IPS DF 19.7 (cell line): Measurements from ENCODE around the gene CYFIP1.

Experiments
- DNase-seq: peaks from one replicate; pipeline ENCODE4 v3.0.0-alpha.2; 2013; ENCODE audit warnings: low read depth, low spot score

The CYFIP1 gene

DNA sequence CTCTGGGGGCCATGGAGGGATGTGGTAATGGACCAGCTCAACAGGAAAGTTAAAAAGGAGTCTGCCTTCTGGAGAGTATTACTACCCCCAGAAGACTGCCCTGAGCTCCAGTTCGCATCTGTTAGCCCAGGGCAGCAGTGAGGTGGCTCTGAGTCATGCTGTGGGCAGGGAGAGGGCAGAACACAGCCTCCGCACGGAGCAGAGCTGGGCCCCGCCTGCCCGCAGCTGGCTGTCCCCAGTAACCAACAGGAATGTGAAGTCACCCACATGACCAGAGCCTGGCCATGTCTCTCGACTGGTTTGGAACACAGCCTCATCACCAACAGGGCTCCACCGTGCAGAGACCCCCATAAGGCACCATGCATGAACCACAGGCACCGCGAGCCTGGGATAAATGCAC lies 62.1 kb downstream of the CYFIP1 start:
- DNase-seq, result no peak

DNA sequence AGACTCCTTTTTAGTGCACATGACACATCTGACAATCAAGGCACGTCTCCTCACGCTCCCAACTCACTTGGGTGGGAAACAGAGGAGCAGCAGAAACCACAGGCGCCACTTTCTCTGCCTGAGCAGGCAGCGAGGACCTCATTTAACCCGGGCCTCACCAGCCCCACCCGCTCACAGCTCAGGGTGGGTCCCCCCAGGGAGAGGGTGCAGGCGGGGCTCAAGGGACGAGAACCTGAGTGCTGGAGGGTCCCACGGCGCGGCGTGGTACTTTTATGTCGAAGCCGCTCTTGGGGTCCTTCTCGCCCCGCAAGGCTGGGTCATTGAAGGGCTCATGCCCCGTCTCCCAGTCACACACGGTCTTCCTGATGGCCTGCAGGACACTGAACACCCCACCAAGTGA lies 62.6 kb downstream of the CYFIP1 start:
- no peak for DNase-seq

DNA sequence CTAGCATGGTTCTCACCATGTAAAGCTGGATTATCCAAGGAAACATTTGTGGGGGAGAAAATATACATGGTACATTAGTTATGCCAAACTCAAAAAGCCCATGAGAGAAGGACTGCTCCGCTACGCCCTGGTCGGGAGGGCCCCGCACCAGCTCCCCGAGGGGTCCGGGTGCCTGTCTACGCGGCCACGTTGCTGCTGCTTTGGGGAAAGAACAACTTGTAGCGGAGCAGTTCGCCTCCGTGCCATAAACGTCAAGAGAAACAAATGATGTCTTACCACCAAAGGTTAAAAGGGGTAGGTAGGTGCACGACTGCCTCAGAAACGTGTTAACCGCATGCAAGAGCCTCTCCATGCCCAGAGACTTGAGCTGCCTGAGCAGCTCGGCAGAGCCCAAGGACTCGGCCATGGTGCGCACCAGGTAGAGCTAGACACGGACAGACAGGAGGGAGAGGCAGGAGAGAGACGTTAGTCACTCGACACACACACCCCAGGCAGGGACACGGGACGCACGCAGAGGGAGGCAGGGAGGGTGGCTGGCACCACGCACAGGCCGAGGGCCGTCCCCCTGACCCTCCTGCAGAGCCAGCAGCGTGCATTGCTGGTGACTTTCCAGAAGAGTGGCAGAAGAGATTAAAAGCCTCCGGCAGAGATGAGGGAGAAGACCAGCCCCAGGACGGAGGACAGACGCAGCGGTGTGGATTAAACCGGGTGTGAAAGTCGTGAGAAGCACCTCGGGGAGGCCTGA lies 63.4 kb downstream of the CYFIP1 start:
- DNase-seq, result no peak

GRCh38 chr15:22915866-22916515 lies 64.2 kb downstream of the CYFIP1 start:
- no peak for DNase-seq

DNA sequence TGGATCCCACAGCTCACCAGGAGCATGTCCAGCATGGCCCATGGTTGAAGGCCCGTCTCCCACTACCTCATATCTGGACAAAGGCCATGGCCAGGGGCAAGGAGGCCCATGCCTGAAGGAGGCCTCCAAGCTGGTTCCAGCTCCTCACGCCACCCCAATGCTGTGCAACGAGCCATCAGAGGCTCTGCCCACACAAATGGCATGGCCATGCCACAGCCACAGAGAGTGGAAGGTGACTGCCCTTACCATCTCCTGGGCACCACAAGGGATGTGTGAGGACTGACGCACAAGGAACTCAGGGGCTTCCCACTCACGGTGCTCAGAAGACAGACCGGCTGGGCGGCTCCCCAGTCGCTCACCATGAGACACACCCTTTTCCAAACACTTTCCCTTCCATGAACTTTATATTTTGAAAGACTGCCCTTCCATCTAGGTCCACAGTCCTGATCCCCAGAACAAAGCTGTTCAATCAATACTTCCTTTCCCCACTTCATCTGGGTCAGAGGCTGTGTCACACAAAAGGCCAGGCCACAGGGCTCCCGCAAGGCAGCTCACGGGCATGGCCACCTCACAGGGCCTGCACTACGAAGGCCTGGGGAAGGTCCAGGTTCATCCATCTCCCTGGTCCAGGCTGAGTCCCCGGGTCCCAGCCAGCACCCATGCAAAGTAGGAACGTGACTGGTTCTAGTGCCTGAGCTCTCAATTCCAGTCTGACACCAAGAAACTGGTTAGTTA lies 66.4 kb downstream of the CYFIP1 start:
- no peak for DNase-seq

DNA sequence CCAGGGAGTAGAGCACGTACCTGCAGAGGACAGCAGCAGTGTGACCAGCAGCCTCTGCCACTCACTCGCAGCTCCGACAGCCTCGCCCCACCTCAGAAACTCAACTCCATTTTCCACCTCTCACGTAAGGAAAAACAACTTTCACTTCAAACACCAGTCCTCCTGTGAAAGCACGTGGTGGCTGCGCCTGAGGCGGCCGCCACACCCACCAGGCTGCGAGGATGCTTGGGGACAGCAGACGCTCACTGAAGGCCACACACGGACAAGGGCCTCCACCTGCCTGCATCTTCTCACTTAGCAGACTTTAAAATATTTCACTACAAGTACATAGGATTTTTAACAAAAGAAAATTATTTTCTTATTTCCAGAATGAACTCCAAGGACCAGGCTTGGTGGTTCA lies 67.9 kb downstream of the CYFIP1 start:
- no peak for DNase-seq

DNA sequence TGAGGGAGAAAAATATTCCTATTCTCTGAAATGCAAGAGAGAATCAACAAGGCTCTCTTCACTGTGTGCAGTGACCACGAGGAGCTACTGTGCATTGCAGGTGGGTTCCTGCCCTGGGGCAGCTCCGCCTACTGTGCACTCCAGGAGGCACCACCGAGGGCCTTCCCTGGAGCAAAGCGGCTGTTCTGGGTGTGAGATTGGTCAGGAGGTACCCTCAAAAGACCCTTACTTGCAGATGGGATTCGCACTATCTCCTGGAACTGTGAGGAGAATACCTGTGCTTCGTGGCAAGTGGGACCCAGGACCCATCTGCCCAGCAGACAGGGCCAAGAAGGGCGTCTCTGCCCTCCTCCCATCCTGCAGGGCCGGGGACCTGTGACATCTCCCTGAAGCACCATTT lies 68.9 kb downstream of the CYFIP1 start:
- no peak for DNase-seq

- DNase-seq, result no peak
These were observed 71.3 kb downstream of the CYFIP1 start for GRCh38 chr15:22908830-22909229.

- DNase-seq, result no peak
These were observed 72.8 kb downstream of the CYFIP1 start for GRCh38 chr15:22907161-22907950.

GRCh38 chr15:22904736-22905135 lies 75.4 kb downstream of the CYFIP1 start:
- DNase-seq, result no peak

DNA sequence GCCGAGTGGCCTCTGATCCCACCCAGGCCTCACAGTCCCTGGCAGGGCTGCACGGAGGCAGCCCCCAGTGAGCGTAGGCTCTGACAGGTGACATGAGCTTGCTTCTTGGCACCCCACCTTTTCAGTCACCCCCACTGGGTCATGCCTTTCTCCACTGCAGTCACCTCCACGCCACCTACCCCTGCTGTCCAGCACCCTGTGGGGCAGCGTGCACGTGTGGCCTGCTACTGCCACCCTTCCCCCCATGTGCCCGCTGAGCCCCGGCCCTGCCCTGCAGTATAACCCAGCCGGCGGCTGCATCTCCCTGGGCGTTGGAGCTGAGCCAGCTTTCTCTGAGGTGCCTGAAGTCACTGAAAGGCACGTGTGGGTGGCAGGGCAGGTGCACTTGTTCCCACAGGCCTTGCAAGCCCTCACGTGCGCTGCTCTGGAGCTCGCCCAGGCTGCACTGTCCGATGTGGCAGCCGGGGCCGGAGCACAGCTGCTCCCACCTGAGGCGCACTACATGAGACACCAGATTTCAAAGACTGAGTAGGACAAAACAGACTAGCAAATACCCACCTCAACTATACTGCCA lies 76.1 kb downstream of the CYFIP1 start:
- no peak for DNase-seq

- no peak for DNase-seq
These were observed 76.7 kb downstream of the CYFIP1 start for GRCh38 chr15:22903427-22903826.

DNA sequence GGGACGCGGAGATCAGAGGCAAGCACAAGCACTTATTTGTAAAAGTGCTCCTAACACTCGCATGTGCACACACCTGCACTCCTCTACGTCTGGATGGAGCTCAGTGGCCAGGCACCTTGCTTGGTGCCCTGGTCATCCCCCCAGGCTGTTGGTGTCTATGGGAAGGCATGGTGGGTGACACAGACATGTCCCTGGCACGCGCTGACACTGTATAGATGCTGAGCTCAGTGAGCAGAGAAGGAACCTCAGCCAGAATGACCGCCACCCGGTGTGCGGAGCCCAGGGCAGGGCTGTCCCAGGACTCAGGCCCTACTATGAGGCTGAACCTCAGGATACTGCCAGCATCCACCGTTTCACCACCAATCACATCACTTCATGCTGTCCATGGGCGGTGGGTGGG lies 77.2 kb downstream of the CYFIP1 start:
- DNase-seq, result no peak

- no peak for DNase-seq
These were observed 77.6 kb downstream of the CYFIP1 start for GRCh38 chr15:22902578-22902977.

GRCh38 chr15:22902046-22902445 lies 78.1 kb downstream of the CYFIP1 start:
- DNase-seq, result no peak

- no peak for DNase-seq
These were observed 84.5 kb downstream of the CYFIP1 start for GRCh38 chr15:22895465-22896190.

DNA sequence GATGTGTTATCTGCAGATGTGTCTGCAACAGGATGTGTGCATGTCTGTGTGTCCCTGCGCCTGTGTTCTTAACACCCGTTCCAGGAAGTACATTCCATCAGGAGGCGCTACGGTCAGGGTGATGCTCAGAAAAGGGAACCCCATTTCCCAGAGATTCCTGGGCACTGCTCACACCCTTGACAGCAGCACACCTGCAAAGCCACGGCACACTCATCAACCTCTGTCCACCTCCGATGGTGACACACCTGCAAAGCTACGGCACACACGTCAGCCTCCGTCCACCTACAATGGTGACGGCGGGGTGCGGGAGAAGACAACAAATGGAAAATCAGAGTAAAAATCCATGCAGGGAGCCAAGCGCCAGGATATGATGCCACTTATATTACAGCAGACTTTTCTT lies 86.3 kb downstream of the CYFIP1 start:
- DNase-seq, result no peak

DNA sequence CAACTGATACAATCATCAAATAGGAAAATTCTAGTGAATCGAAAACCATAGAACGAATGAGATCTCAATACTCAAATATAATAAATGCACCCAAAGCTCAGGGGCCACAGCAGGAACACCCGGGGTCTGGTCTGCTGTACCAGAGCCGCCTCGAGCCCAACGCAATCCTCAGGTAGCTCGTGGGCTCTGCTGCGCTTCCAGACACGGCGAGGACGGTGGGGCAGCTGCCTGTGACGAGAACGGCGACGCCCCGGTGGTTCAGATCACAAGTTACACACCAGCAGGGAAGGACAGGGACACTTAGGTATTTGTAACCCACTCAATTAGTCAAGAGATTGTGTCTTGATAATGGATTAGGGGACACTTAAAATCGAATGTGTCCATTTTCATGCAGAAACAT lies 87.1 kb downstream of the CYFIP1 start:
- DNase-seq, result no peak

GRCh38 chr15:22892333-22892732 lies 87.8 kb downstream of the CYFIP1 start:
- no peak for DNase-seq

DNA sequence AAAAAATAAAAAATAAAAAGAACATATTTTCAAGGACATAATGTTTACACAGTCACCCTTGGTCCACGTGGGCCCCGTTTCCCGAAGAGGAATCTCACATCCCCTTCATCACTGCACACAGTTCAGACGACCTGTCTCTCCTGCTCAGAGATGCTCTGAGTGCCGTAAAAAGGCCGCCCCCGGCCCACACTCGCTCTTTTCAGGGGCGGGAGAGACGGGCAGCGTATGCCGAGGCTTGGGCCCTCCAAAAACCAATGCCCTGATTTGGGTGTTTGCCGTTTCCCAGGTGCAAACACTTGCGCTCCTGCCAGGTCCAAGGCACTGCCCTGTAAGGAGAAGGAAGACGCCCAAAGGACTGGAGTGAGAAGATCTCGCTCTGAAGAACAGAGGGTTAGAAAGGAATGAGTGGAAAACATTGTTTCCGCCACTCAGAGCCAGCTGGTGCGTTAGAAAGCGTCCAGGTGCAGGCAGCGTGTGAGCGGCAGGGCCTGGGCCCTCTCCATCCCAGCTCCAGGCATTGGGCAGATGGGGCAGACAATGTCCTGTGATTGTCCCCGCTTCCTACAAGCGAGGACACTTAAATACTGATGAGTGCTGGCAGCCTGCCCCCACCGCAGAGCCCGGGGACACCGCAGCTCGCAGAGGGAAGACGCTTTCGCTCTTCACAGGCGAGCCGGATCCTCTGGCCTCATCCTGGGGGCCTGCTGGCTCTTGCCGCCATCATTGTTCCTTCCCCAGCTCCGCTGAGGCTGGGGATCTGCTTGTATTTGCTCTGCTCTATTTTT lies 88.5 kb downstream of the CYFIP1 start:
- no peak for DNase-seq
